ENCODE results near the gene NEK5. TPM values are rescaled to one million over a fixed set of nuclear protein-coding genes. Genes with fewer than 3 reads are reported as not detected.

Gene NEK5
- total and polyA plus RNA-seq, 2 donors from 2014 or later = 0.39 to 1.2 TPM

DNA sequence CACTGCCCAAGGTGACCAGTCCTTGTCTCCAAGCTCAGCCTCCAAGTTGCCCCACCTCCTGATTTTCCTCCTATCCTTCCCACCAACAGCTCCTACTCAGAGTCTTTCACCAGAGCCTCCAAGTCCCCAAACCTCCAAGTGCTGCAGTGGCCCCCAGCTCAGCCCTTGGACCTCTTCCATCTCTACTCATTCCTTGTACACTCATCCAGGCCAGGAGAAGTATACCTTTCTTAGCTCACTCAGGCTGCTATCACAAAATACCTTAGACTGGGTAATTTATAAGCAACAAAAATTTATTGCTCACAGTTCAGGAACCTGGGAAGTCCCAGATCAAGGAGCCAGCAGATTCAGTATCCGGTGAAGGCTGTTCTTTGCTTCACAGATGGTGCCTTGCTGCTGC, 129.0 kb downstream of the NEK5 start:
- TF ChIP-seq CTCF (IDR thresholded peaks at IDR 0.05; ENCODE audit: borderline replicate concordance, extremely low read depth, insufficient read depth) = no peak

GRCh38 chr13:51999510-51999911, 129.4 kb downstream of the NEK5 start:
- DNase-seq = peak in 4 of 5 donors; percentile 36 to 64 (median 50)
- peak overlapping the region in 2 of 3 donors; percentile 4 to 46 for H3K4me3 ChIP-seq (ENCODE audit: low read length in 3 of 3)
- no peak overlapping the region for H3K9ac ChIP-seq (ENCODE audit: low read length in 3 of 3)
- no peaks in the 10 kb centered on the region for H3K36me3 ChIP-seq (ENCODE audit: control insufficient read depth in 2 of 3, insufficient read depth in 3 of 3, low read length in 3 of 3)
- peak overlapping the region in 1 of 2 donors; percentile 48 for H3K27ac ChIP-seq (ENCODE audit: low read depth in 2 of 2, low read length in 2 of 2)
- no peaks in the 10 kb centered on the region for H3K27me3 ChIP-seq (ENCODE audit: control insufficient read depth, insufficient read depth, low read length)
- intact Hi-C loops (cut with DNase I) = loop anchor here (10.0 kb wide), 1 partner anchor 125 kb away; the partner anchor contains the start of gene NEK5
- H3K9me3 ChIP-seq (ENCODE audit: control insufficient read depth in 2 of 3, insufficient read depth in 1 of 3, low read length in 3 of 3) = no peaks in the 10 kb centered on the region
- H3K4me1 ChIP-seq (ENCODE audit: control insufficient read depth in 2 of 3, insufficient read depth in 2 of 3, low read depth in 1 of 3, low read length in 3 of 3) = peaks cover 0 to 27% (median 25%) of the 10 kb centered on the region in 3 donors
- no peak for FAIRE-seq
- no peak for TF ChIP-seq CTCF (IDR thresholded peaks at IDR 0.05; ENCODE audit: borderline replicate concordance, extremely low read depth, insufficient read depth)

More for the DNA sequence above, 129.0 kb downstream of the NEK5 start:
- DNase-seq (no peak), FAIRE-seq (no peak)
- no peak overlapping the region for H3K9ac ChIP-seq (ENCODE audit: low read length in 3 of 3)
- H3K27me3 ChIP-seq (ENCODE audit: control insufficient read depth, insufficient read depth, low read length) = no peaks in the 10 kb centered on the region
- H3K4me1 ChIP-seq (ENCODE audit: control insufficient read depth in 2 of 3, insufficient read depth in 2 of 3, low read depth in 1 of 3, low read length in 3 of 3) = peaks cover 0 to 28% (median 27%) of the 10 kb centered on the region in 3 donors
- no peaks in the 10 kb centered on the region for H3K9me3 ChIP-seq (ENCODE audit: control insufficient read depth in 2 of 3, insufficient read depth in 1 of 3, low read length in 3 of 3)
- no peak overlapping the region for H3K27ac ChIP-seq (ENCODE audit: low read depth in 2 of 2, low read length in 2 of 2)
- peak overlapping the region in 1 of 3 donors; percentile 46 for H3K4me3 ChIP-seq (ENCODE audit: low read length in 3 of 3)
- intact Hi-C loops (cut with DNase I) = loop anchor here (10.0 kb wide), 1 partner anchor 125 kb away; the partner anchor contains the start of gene NEK5
- H3K36me3 ChIP-seq (ENCODE audit: control insufficient read depth in 2 of 3, insufficient read depth in 3 of 3, low read length in 3 of 3) = no peaks in the 10 kb centered on the region

DNA sequence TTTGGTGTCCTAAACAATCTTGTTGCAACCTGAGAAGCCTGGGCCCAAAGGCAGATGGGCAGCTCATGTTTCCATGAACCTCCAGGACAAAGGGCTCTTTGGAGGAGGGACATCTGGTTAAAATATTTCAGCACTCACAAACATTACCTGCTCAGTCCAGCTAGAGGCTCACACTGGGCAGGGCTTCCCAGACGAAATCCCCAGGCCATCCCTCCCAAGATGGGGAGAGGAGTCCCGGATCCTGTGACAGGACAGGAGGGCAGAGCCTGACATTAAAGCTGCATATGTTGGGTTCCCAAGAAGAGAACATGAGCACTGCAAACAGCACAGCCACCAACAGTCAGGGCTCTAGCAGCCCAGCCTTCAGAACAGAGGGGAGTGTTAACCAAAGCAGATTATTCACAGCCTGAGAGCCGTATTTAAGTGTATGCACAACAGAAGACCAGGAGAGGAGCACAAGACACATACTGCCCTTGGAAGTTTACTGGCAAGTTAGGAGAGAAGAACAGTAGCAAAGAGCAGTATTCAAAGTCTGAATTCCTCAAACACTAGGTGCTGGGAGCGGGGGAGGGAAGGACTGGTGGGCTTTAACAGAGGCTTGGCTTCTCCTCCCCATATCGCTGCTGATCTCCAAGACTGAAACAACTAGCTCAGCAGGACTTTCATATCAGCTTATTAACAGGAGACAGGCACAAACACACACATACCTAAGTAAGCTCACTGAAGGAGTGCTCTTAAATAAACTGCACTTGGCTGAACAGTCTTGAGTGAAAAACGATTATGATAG, 130.0 kb downstream of the NEK5 start:
- FAIRE-seq (no peak), DNase-seq (peak in 3 of 5 donors; percentile 33 to 58 (median 35))
- no peaks in the 10 kb centered on the region for H3K27me3 ChIP-seq (ENCODE audit: control insufficient read depth, insufficient read depth, low read length)
- peaks cover 0 to 27% (median 23%) of the 10 kb centered on the region in 3 donors for H3K4me1 ChIP-seq (ENCODE audit: control insufficient read depth in 2 of 3, insufficient read depth in 2 of 3, low read depth in 1 of 3, low read length in 3 of 3)
- peak overlapping the region in 1 of 3 donors; percentile 46 for H3K4me3 ChIP-seq (ENCODE audit: low read length in 3 of 3)
- intact Hi-C loops (cut with DNase I) = loop anchor here (10.0 kb wide), 1 partner anchor 126 kb away; the partner anchor contains the start of gene NEK5
- H3K9ac ChIP-seq (ENCODE audit: low read length in 3 of 3) = no peak overlapping the region
- H3K27ac ChIP-seq (ENCODE audit: low read depth in 2 of 2, low read length in 2 of 2) = peak overlapping the region; percentile 48 to 58
- TF ChIP-seq CTCF (IDR thresholded peaks at IDR 0.05; ENCODE audit: borderline replicate concordance, extremely low read depth, insufficient read depth) = no peak
- no peaks in the 10 kb centered on the region for H3K36me3 ChIP-seq (ENCODE audit: control insufficient read depth in 2 of 3, insufficient read depth in 3 of 3, low read length in 3 of 3)
- H3K9me3 ChIP-seq (ENCODE audit: control insufficient read depth in 2 of 3, insufficient read depth in 1 of 3, low read length in 3 of 3) = no peaks in the 10 kb centered on the region
